ENCODE measurements around the gene ANKK1.

ANKK1 gene

DNA sequence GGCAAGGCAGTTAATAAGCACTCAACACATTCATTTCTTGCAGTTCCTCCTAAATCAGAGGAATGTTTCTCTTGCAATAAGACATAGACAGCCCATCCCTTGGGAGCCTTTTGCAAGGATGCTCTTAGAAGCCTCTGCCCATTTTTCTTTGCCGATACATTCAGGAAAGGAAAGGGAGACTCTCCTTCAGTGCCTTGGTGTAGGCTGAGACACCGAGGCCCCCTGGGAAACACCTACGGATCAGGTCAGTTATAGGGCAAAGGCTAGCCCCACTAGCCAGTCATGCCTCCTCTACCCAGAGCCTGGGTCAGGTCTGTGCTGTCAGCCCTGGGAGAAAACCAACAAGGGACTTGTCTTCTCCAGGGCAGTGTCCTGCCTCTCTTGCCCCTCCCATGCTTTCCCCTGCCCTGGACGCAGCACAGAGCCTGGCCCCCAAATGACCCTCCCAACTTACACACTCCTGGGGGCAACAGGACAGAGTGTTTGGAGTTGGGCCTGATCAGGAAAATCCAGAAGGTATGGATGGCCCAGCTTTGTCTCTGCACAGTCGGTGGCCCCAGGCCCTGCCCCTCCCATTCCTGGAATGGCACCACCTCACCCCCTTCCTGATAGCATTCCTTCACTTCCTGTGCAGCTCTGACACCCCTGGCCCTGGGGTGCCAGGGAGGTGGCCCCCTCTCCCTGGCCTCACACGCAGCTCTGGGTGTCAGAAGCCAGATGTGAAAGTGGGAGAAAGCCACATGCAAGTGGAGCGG lies 18.3 kb downstream of the ANKK1 start:
- TF ChIP-seq, protein P1, sequence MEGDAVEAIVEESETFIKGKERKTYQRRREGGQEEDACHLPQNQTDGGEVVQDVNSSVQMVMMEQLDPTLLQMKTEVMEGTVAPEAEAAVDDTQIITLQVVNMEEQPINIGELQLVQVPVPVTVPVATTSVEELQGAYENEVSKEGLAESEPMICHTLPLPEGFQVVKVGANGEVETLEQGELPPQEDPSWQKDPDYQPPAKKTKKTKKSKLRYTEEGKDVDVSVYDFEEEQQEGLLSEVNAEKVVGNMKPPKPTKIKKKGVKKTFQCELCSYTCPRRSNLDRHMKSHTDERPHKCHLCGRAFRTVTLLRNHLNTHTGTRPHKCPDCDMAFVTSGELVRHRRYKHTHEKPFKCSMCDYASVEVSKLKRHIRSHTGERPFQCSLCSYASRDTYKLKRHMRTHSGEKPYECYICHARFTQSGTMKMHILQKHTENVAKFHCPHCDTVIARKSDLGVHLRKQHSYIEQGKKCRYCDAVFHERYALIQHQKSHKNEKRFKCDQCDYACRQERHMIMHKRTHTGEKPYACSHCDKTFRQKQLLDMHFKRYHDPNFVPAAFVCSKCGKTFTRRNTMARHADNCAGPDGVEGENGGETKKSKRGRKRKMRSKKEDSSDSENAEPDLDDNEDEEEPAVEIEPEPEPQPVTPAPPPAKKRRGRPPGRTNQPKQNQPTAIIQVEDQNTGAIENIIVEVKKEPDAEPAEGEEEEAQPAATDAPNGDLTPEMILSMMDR (IDR thresholded peaks at IDR 0.05; ENCODE audit: low read depth, low read length) = no peak

DNA sequence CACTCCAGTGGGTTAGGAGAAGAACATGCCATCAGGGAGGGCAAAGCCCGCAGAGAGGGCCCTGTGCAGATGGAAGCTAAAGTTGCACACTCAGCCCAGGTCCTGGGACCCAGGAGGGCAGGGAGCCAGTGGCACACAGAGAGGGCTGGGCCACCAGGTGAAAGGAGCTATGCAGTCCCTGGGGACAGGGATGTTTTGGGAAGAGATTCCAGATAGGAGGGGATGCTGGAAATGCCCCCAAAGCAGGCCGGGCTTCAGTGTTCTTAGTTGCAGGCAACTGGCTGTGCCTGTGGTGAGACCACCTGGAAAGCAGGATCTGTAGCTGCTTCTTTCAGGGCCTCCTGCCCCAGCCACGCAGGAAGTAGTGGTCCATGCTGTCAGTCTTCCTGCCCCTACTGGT lies 19.6 kb downstream of the ANKK1 start:
- TF ChIP-seq, protein P1 (IDR thresholded peaks at IDR 0.05; ENCODE audit: low read depth, low read length) = no peak
- DNase-seq (ENCODE audit: low read depth in 2 of 2) = no peak
- no peak overlapping the region for H3K4me3 ChIP-seq (replicated peaks in 1 of 2; ENCODE audit: low read depth in 2 of 2, low read length in 2 of 2)

More for the DNA sequence above, 18.3 kb downstream of the ANKK1 start:
- no peak for DNase-seq (ENCODE audit: low read depth in 2 of 2)
- no peak overlapping the region for H3K4me3 ChIP-seq (replicated peaks in 1 of 2; ENCODE audit: low read depth in 2 of 2, low read length in 2 of 2)

DNA sequence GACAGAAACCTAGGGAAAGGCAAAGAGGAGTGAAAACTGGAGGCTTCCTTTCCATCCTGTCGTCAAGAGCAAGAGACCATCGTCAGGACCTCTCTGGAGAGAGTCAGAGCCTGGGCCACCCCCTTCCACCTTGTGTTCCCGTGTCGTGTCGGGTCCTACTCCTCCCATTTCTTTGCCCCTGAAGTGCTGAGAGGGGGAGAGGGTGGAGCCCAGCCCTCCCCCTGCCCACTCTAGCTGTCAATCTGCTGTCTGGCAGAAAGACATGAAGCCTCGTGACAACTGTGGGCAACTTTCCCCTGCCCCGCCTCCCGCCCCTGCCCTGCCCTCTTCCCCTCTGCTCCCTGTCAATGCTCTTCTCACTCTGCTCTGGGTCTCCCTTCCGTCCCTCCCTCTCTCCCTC lies 20.6 kb downstream of the ANKK1 start:
- TF ChIP-seq, protein P1 (IDR thresholded peaks at IDR 0.05; ENCODE audit: low read depth, low read length) = no peak
- H3K4me3 ChIP-seq (replicated peaks in 1 of 2; ENCODE audit: low read depth in 2 of 2, low read length in 2 of 2) = no peak overlapping the region
- DNase-seq (ENCODE audit: low read depth in 2 of 2) = no peak

DNA sequence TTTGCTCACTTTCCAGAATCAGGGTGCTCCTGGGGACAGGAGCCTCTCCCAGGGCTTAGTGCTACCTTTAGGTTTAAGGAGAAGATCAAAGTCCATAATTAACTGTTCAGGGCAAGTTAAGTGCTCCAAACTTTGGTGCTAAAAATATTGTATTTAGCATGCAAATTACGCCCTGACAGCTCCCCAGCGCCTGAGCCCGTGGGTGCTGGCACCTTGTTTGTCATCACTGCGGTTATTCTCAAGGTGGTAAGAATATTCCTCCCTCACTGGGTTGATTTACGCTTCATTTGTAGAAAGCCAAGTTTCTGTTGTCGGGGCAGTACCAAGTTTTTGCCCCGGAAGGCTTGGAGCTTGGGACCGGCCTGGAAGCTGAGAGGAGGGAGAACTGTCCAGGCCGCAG lies 21.3 kb downstream of the ANKK1 start:
- no peak for DNase-seq (ENCODE audit: low read depth in 2 of 2)
- TF ChIP-seq, protein P1 (IDR thresholded peaks at IDR 0.05; ENCODE audit: low read depth, low read length) = no peak
- H3K4me3 ChIP-seq (replicated peaks in 1 of 2; ENCODE audit: low read depth in 2 of 2, low read length in 2 of 2) = no peak overlapping the region

DNA sequence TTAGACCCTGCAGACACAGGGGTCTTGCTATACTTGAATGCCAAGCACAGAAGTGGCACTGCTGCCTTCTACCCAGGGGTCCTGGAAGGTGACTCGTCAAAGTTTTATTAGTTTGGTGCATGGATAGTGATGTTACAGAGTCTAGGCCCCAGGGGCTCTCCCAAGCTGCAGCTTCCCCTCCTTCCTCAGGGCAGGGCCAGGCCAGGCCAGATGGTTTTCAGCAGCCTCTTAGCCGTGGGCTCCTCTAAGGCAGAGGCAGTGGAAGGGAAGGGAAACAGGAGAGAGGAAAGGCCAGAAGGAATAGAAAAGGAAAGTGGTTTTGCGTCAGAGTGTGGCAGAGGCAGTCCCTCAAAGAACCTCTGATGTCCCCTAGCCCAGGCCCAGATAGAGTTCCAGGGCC lies 21.9 kb downstream of the ANKK1 start:
- no peak for DNase-seq (ENCODE audit: low read depth in 2 of 2)
- H3K4me3 ChIP-seq (replicated peaks in 1 of 2; ENCODE audit: low read depth in 2 of 2, low read length in 2 of 2) = no peak overlapping the region
- TF ChIP-seq, protein P1 (IDR thresholded peaks at IDR 0.05; ENCODE audit: low read depth, low read length) = no peak

DNA sequence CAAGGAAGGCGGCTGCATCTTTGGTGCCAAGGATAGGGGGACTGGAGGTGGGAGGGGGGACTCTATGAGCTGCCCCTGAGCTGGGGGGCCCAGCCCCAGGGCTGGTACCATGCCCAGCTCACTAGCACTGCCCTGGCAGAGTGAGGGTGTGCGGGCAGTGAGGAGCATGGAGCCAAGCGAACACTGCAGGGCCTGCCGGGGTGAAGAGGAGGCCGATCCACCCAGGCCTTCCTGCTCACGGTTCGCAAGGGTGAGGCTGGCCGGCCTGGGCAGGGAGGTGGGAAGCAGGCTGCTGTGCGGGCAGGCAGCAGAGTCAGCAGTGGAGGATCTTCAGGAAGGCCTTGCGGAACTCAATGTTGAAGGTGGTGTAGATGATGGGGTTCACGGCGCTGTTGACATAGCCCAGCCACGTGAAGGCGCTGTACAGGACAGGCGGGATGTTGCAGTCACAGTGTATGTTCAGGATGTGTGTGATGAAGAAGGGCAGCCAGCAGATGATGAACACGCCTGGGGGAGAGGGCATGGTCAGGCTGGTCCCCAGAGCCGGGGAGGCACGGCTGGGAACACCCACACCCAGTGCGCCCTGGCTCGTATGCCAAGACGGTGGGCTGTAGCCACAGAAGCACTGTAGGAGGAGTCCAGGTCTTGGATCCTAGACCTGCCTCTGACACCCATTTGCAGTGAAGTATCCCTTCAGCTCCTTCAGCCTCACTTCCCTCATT lies 23.0 kb downstream of the ANKK1 start:
- TF ChIP-seq, protein P1 (IDR thresholded peaks at IDR 0.05; ENCODE audit: low read depth, low read length) = no peak

More for the DNA sequence above, 23.0 kb downstream of the ANKK1 start:
- H3K4me3 ChIP-seq (replicated peaks in 1 of 2; ENCODE audit: low read depth in 2 of 2, low read length in 2 of 2) = no peak overlapping the region
- no peak for DNase-seq (ENCODE audit: low read depth in 2 of 2)

Data from cardiac fibroblast (primary cell).